ENCODE results near the gene FRMD4A.

The FRMD4A gene

DNA sequence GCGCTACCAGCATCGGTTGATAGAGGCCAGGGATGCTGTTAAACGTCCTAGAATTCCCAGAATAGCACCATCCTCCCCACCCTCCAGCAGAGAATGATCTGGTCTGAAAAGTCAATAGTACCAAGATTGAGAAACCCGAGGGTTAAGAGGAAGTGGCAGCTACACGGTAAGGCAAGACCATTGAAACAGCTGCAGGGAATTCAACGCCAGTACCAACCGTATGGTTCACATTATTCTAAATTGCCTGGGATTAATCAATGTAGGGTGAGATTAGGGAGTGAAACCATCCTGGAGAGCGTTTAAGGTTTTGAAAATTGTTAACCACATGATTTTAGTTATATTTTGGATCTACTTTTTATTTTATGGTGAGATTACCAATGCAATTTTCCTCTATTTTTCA, 391.8 kb downstream of the FRMD4A start:
- TF ChIP-seq CREB1 (IDR thresholded peaks at IDR 0.05; ENCODE audit: low read depth): no peak
- no peak for TF ChIP-seq TAF1 (IDR thresholded peaks at IDR 0.05; ENCODE audit: low read depth)
- TF ChIP-seq ZBTB7A (IDR thresholded peaks at IDR 0.05; ENCODE audit: low read depth): no peak
- no peak for TF ChIP-seq RAD21 (IDR thresholded peaks at IDR 0.05; ENCODE audit: low read depth)
- TF ChIP-seq CEBPB (IDR thresholded peaks at IDR 0.05): no peak
- no peak for TF ChIP-seq TCF12 (IDR thresholded peaks at IDR 0.05; ENCODE audit: low read depth)
- TF ChIP-seq EGR1 (IDR thresholded peaks at IDR 0.05): no peak
- TF ChIP-seq MAX (IDR thresholded peaks at IDR 0.05): no peak
- no peak for TF ChIP-seq TEAD4 (IDR thresholded peaks at IDR 0.05)
- TF ChIP-seq, protein P1, sequence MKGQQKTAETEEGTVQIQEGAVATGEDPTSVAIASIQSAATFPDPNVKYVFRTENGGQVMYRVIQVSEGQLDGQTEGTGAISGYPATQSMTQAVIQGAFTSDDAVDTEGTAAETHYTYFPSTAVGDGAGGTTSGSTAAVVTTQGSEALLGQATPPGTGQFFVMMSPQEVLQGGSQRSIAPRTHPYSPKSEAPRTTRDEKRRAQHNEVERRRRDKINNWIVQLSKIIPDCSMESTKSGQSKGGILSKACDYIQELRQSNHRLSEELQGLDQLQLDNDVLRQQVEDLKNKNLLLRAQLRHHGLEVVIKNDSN (IDR thresholded peaks at IDR 0.05): no peak
- TF ChIP-seq FOXM1 (IDR thresholded peaks at IDR 0.05; ENCODE audit: borderline replicate concordance, low read depth): no peak
- TF ChIP-seq, protein P2, sequence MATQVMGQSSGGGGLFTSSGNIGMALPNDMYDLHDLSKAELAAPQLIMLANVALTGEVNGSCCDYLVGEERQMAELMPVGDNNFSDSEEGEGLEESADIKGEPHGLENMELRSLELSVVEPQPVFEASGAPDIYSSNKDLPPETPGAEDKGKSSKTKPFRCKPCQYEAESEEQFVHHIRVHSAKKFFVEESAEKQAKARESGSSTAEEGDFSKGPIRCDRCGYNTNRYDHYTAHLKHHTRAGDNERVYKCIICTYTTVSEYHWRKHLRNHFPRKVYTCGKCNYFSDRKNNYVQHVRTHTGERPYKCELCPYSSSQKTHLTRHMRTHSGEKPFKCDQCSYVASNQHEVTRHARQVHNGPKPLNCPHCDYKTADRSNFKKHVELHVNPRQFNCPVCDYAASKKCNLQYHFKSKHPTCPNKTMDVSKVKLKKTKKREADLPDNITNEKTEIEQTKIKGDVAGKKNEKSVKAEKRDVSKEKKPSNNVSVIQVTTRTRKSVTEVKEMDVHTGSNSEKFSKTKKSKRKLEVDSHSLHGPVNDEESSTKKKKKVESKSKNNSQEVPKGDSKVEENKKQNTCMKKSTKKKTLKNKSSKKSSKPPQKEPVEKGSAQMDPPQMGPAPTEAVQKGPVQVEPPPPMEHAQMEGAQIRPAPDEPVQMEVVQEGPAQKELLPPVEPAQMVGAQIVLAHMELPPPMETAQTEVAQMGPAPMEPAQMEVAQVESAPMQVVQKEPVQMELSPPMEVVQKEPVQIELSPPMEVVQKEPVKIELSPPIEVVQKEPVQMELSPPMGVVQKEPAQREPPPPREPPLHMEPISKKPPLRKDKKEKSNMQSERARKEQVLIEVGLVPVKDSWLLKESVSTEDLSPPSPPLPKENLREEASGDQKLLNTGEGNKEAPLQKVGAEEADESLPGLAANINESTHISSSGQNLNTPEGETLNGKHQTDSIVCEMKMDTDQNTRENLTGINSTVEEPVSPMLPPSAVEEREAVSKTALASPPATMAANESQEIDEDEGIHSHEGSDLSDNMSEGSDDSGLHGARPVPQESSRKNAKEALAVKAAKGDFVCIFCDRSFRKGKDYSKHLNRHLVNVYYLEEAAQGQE (IDR thresholded peaks at IDR 0.05; ENCODE audit: low read depth): no peak
- TF ChIP-seq YY1 (IDR thresholded peaks at IDR 0.05; ENCODE audit: low read depth): no peak
- no peak for TF ChIP-seq NFIC (IDR thresholded peaks at IDR 0.05)
- TF ChIP-seq EP300 (IDR thresholded peaks at IDR 0.05; ENCODE audit: borderline replicate concordance): no peak

GRCh38 chr10:13936826-13937225, 393.9 kb downstream of the FRMD4A start:
- TF ChIP-seq YY1 (IDR thresholded peaks at IDR 0.05; ENCODE audit: low read depth) (no peak), CREB1 (IDR thresholded peaks at IDR 0.05; ENCODE audit: low read depth) (no peak), ZBTB7A (IDR thresholded peaks at IDR 0.05; ENCODE audit: low read depth) (no peak), TEAD4 (IDR thresholded peaks at IDR 0.05) (no peak), NFIC (IDR thresholded peaks at IDR 0.05) (no peak)
- TF ChIP-seq, protein P2 (IDR thresholded peaks at IDR 0.05; ENCODE audit: low read depth): no peak

- TF ChIP-seq TCF12 (IDR thresholded peaks at IDR 0.05; ENCODE audit: low read depth) (no peak), ZBTB7A (IDR thresholded peaks at IDR 0.05; ENCODE audit: low read depth) (no peak), TAF1 (IDR thresholded peaks at IDR 0.05; ENCODE audit: low read depth) (no peak), RAD21 (IDR thresholded peaks at IDR 0.05; ENCODE audit: low read depth) (no peak), TEAD4 (IDR thresholded peaks at IDR 0.05) (no peak), FOXM1 (IDR thresholded peaks at IDR 0.05; ENCODE audit: borderline replicate concordance, low read depth) (no peak), CREB1 (IDR thresholded peaks at IDR 0.05; ENCODE audit: low read depth) (no peak), YY1 (IDR thresholded peaks at IDR 0.05; ENCODE audit: low read depth) (no peak), EGR1 (IDR thresholded peaks at IDR 0.05) (no peak), EP300 (IDR thresholded peaks at IDR 0.05; ENCODE audit: borderline replicate concordance) (no peak), CEBPB (IDR thresholded peaks at IDR 0.05) (no peak), MAX (IDR thresholded peaks at IDR 0.05) (no peak), NFIC (IDR thresholded peaks at IDR 0.05) (no peak)
- TF ChIP-seq, protein P1 (IDR thresholded peaks at IDR 0.05): no peak
- TF ChIP-seq, protein P2 (IDR thresholded peaks at IDR 0.05; ENCODE audit: low read depth): no peak
These were observed 400.6 kb downstream of the FRMD4A start for GRCh38 chr10:13930120-13930519.

- TF ChIP-seq YY1 (IDR thresholded peaks at IDR 0.05; ENCODE audit: low read depth): no peak
- no peak for TF ChIP-seq TCF12 (IDR thresholded peaks at IDR 0.05; ENCODE audit: low read depth)
- TF ChIP-seq MAX (IDR thresholded peaks at IDR 0.05): no peak
- TF ChIP-seq CEBPB (IDR thresholded peaks at IDR 0.05): no peak
- no peak for TF ChIP-seq TAF1 (IDR thresholded peaks at IDR 0.05; ENCODE audit: low read depth)
- TF ChIP-seq CREB1 (IDR thresholded peaks at IDR 0.05; ENCODE audit: low read depth): no peak
- TF ChIP-seq, protein P1 (IDR thresholded peaks at IDR 0.05): no peak
- no peak for TF ChIP-seq FOXM1 (IDR thresholded peaks at IDR 0.05; ENCODE audit: borderline replicate concordance, low read depth)
- no peak for TF ChIP-seq TEAD4 (IDR thresholded peaks at IDR 0.05)
These were observed 402.3 kb downstream of the FRMD4A start for GRCh38 chr10:13928451-13928850.

Measured in Ishikawa (cell line).